CMK (cell line): ENCODE results near the gene GAS2.
"Not testable (repeated sequence)": the region's sequence is repeated elsewhere in the genome, so short reads cannot be mapped to it uniquely, and the experiment has no call there.

Experiments used
- DNase-seq: peaks from one replicate; pipeline ENCODE4 v3.0.0-alpha.2; 2010; ENCODE audit warnings: low read depth

GAS2 gene

GRCh38 chr11:22666325-22666687 lies at the start of gene GAS2:
GAS2 (plus strand) TSS chr11:22666611; CDS start chr11:22674870, 8,259 bp downstream.
- no peak for DNase-seq

- DNase-seq, result no peak
Observed at GRCh38 chr11:22617868-22618267, 48.5 kb upstream of the GAS2 start.

GRCh38 chr11:22624742-22625447 lies 41.5 kb upstream of the GAS2 start:
- DNase-seq, result peak; percentile 15

- peak; percentile 96 for DNase-seq
Observed at GRCh38 chr11:22625448-22626287, 40.7 kb upstream of the GAS2 start, which contains the start of gene FANCF. FANCF (minus strand) TSS chr11:22625823; CDS start chr11:22625810, 13 bp downstream.

GRCh38 chr11:22626573-22627239 lies 39.7 kb upstream of the GAS2 start:
- no peak for DNase-seq

- no peak for DNase-seq
Observed at GRCh38 chr11:22627421-22627820, 39.0 kb upstream of the GAS2 start.

GRCh38 chr11:22633354-22633902 lies 33.0 kb upstream of the GAS2 start:
- DNase-seq, result no peak

- DNase-seq, result no peak
Observed at GRCh38 chr11:22634897-22635629, 31.3 kb upstream of the GAS2 start.

- DNase-seq, result no peak
Observed at GRCh38 chr11:22635689-22636088, 30.7 kb upstream of the GAS2 start.

- no peak for DNase-seq
Observed at GRCh38 chr11:22640862-22641261, 25.5 kb upstream of the GAS2 start.

GRCh38 chr11:22641559-22641958 lies 24.9 kb upstream of the GAS2 start:
- DNase-seq, result no peak

- DNase-seq, result not testable (repeated sequence)
Observed at GRCh38 chr11:22652346-22652745, 14.1 kb upstream of the GAS2 start.

GRCh38 chr11:22656130-22656529 lies 10.3 kb upstream of the GAS2 start:
- no peak for DNase-seq

GRCh38 chr11:22657101-22657694 lies 9.2 kb upstream of the GAS2 start:
- DNase-seq, result no peak

GRCh38 chr11:22659783-22660182 lies 6.6 kb upstream of the GAS2 start:
- no peak for DNase-seq

- DNase-seq, result no peak
Observed at GRCh38 chr11:22666688-22667439, 453 bp downstream of the GAS2 start.

GRCh38 chr11:22668005-22668796 lies 1.8 kb downstream of the GAS2 start:
- DNase-seq, result no peak

GRCh38 chr11:22669368-22669767 lies 3.0 kb downstream of the GAS2 start:
- DNase-seq, result no peak

- DNase-seq, result no peak
Observed at GRCh38 chr11:22670830-22671229, 4.4 kb downstream of the GAS2 start.

- no peak for DNase-seq
Observed at GRCh38 chr11:22671751-22672150, 5.3 kb downstream of the GAS2 start.
